GM13977 (cell line): ENCODE results near the gene GPER1.

Experiments
- DNase-seq: peaks from one replicate; pipeline ENCODE4 v3.0.0; 2012; ENCODE audit warnings: low spot score
- CTCF ChIP-seq: IDR thresholded peaks from 2 replicates; pipeline ENCODE4 v1.5.1; 2012; ENCODE audit warnings: mild to moderate bottlenecking, control low read depth; ENCODE audit not compliant: insufficient read depth; ENCODE audit errors: extremely low read depth, missing control alignments
- in situ Hi-C: fragments of 300-500 bp; cut with MboI; formaldehyde crosslinking; loops from one replicate; pipeline ENCODE4 v1.12.0; 2022; ENCODE audit warnings: low sequenced_read_pairs, low pct_unique_long_range_greater_than_20kb, mixed read lengths, inconsistent platforms; ENCODE audit not compliant: unreplicated experiment

The GPER1 gene

GRCh38 chr7:1050254-1050906 lies 37.5 kb upstream of the GPER1 start:
- in situ Hi-C loops: no loop called here
- TF ChIP-seq CTCF: no peak
- no peak for DNase-seq

- in situ Hi-C loops: no loop called here
- TF ChIP-seq CTCF: no peak
- DNase-seq: no peak
Observed at GRCh38 chr7:1050956-1051690, 36.8 kb upstream of the GPER1 start.

GRCh38 chr7:1052031-1052818 lies 35.7 kb upstream of the GPER1 start:
- in situ Hi-C loops: no loop called here
- no peak for TF ChIP-seq CTCF
- no peak for DNase-seq

- in situ Hi-C loops: no loop called here
- TF ChIP-seq CTCF: no peak
- no peak for DNase-seq
Observed at GRCh38 chr7:1053002-1053411, 34.9 kb upstream of the GPER1 start.

GRCh38 chr7:1053816-1054370 lies 34.0 kb upstream of the GPER1 start:
- in situ Hi-C loops: no loop called here
- no peak for TF ChIP-seq CTCF
- no peak for DNase-seq

- DNase-seq: no peak
- TF ChIP-seq CTCF: no peak
- in situ Hi-C loops: no loop called here
Observed at GRCh38 chr7:1054438-1054837, 33.5 kb upstream of the GPER1 start.
